H9 (cell line): ENCODE results near the gene RYR1. TPM values are rescaled to one million over a fixed set of nuclear protein-coding genes. Genes with fewer than 3 reads are reported as not detected.

Experiments
- DNase-seq: peaks from one replicate; pipeline ENCODE4 v3.0.0-alpha.2; 2017
- H2AFZ ChIP-seq: one replicate; pipeline ENCODE4 v1.6.1; 2013; ENCODE audit warnings: mild to moderate bottlenecking, low read length, control low read depth, moderate library complexity
- H2AK5ac ChIP-seq: 2 replicates; pipeline ENCODE4 v1.6.1; 2013; ENCODE audit warnings: low read length, control low read depth, mixed read lengths; ENCODE audit not compliant: insufficient read length
- H2BK120ac ChIP-seq: one replicate; pipeline ENCODE4 v1.6.1; 2013; ENCODE audit warnings: low read depth, mild to moderate bottlenecking, low read length, control low read depth, inconsistent platforms; ENCODE audit not compliant: poor library complexity, severe bottlenecking
- H2BK12ac ChIP-seq: 2 replicates; pipeline ENCODE4 v1.6.1; 2013; ENCODE audit warnings: low read length, control low read depth, mixed read lengths, low read depth; ENCODE audit not compliant: insufficient read length
- H2BK15ac ChIP-seq: 2 replicates; pipeline ENCODE4 v1.6.1; 2013; ENCODE audit warnings: low read depth, low read length, control low read depth
- H2BK20ac ChIP-seq: one replicate; pipeline ENCODE4 v1.6.1; 2013; ENCODE audit warnings: low read depth, mild to moderate bottlenecking, low read length, control low read depth, inconsistent platforms; ENCODE audit not compliant: poor library complexity, severe bottlenecking
- H2BK5ac ChIP-seq: 2 replicates; pipeline ENCODE4 v1.6.1; 2013; ENCODE audit warnings: low read length, control low read depth, mixed read lengths; ENCODE audit not compliant: insufficient read length
- H3K14ac ChIP-seq: 2 replicates; pipeline ENCODE4 v1.6.1; 2013; ENCODE audit warnings: low read length, control low read depth; ENCODE audit not compliant: insufficient read depth
- H3K18ac ChIP-seq: 2 replicates; pipeline ENCODE4 v1.6.1; 2013; ENCODE audit warnings: low read depth, mild to moderate bottlenecking, mixed read lengths, low read length, control low read depth; ENCODE audit not compliant: insufficient read length
- H3K23ac ChIP-seq: 2 replicates; pipeline ENCODE4 v1.6.1; 2013; ENCODE audit warnings: low read length, control low read depth, mixed read lengths, low read depth; ENCODE audit not compliant: insufficient read length
- H3K23me2 ChIP-seq: 2 replicates; pipeline ENCODE4 v1.6.1; 2013; ENCODE audit warnings: low read depth, mild to moderate bottlenecking, mixed read lengths, low read length, control low read depth; ENCODE audit not compliant: insufficient read length, poor library complexity, severe bottlenecking
- H3K27ac ChIP-seq: 2 replicates; pipeline ENCODE4 v1.5.1; 2013; ENCODE audit warnings: low read length, control low read depth, mixed read lengths, low read depth; ENCODE audit not compliant: insufficient read length
- H3K27me3 ChIP-seq: 2 replicates; pipeline ENCODE4 v1.6.1; 2013; ENCODE audit warnings: low read length, control low read depth, inconsistent platforms; ENCODE audit not compliant: insufficient read depth
- H3K4ac ChIP-seq: 2 replicates; pipeline ENCODE4 v1.6.1; 2013; ENCODE audit warnings: low read depth, mild to moderate bottlenecking, control low read depth, inconsistent platforms, low read length, moderate library complexity
- H3K4me1 ChIP-seq: 2 replicates; pipeline ENCODE4 v1.6.1; 2013; ENCODE audit warnings: low read length, control low read depth, inconsistent platforms; ENCODE audit not compliant: insufficient read depth
- H3K4me2 ChIP-seq: 2 replicates; pipeline ENCODE4 v1.6.1; 2013; ENCODE audit warnings: low read length, control low read depth, mixed read lengths; ENCODE audit not compliant: insufficient read length, insufficient read depth
- H3K56ac ChIP-seq: 2 replicates; pipeline ENCODE4 v1.6.1; 2013; ENCODE audit warnings: low read depth, mild to moderate bottlenecking, mixed read lengths, low read length, control low read depth; ENCODE audit not compliant: insufficient read length
- H3K79me1 ChIP-seq: 2 replicates; pipeline ENCODE4 v1.6.1; 2013; ENCODE audit warnings: low read depth, mild to moderate bottlenecking, moderate library complexity, low read length, control low read depth, inconsistent platforms; ENCODE audit not compliant: insufficient read depth, poor library complexity, severe bottlenecking
- H3K79me2 ChIP-seq: 2 replicates; pipeline ENCODE4 v1.6.1; 2013; ENCODE audit warnings: low read length, control low read depth, inconsistent platforms; ENCODE audit not compliant: insufficient read depth
- H3K9ac ChIP-seq: 2 replicates; pipeline ENCODE4 v1.6.1; 2013; ENCODE audit warnings: low read length, control low read depth, mixed read lengths; ENCODE audit not compliant: insufficient read length; ENCODE audit errors: extremely low read depth
- H3K9me3 ChIP-seq: one replicate; pipeline ENCODE4 v1.6.1; 2013; ENCODE audit warnings: low read depth, low read length, inconsistent platforms; ENCODE audit not compliant: control insufficient read depth
- H3T11ph ChIP-seq: one replicate; pipeline ENCODE4 v1.6.1; 2013; ENCODE audit warnings: mild to moderate bottlenecking, low read length, control low read depth, inconsistent platforms
- H4K20me1 ChIP-seq: one replicate; pipeline ENCODE4 v1.6.1; 2013; ENCODE audit not compliant: control insufficient read depth, insufficient read length, insufficient read depth
- H4K5ac ChIP-seq: 2 replicates; pipeline ENCODE4 v1.6.1; 2013; ENCODE audit warnings: low read depth, mild to moderate bottlenecking, mixed read lengths, low read length, control low read depth; ENCODE audit not compliant: insufficient read length
- H4K8ac ChIP-seq: replicated peaks from 2 replicates; pipeline ENCODE4 v1.6.1; 2013; ENCODE audit warnings: low read length, control low read depth, mixed read lengths, low read depth; ENCODE audit not compliant: insufficient read length
- H4K91ac ChIP-seq: 2 replicates; pipeline ENCODE4 v1.6.1; 2013; ENCODE audit warnings: low read depth, mild to moderate bottlenecking, moderate library complexity, mixed read lengths, low read length, control low read depth; ENCODE audit not compliant: insufficient read length
- H3K27ac Mint-ChIP-seq, 3 experiments: 2 replicates in 2 of 3; 3 replicates in 1 of 3; pipeline ENCODE4 v1.8.0; 2020 to 2021; ENCODE audit warnings: mixed read lengths in 3 of 3, mild to moderate bottlenecking in 1 of 3, moderate library complexity in 1 of 3
- H3K27me3 Mint-ChIP-seq: 2 replicates; pipeline ENCODE4 v1.8.0; 2021; ENCODE audit warnings: low read depth, mild to moderate bottlenecking, moderate library complexity, mixed read lengths
- H3K36me3 Mint-ChIP-seq, 3 experiments: 2 replicates in 2 of 3; 3 replicates in 1 of 3; pipeline ENCODE4 v1.8.0; 2020 to 2021; ENCODE audit warnings: low read depth in 3 of 3, mixed read lengths in 3 of 3; ENCODE audit not compliant: insufficient read depth in 1 of 3
- H3K4me1 Mint-ChIP-seq, 2 experiments: 2 replicates each; pipeline ENCODE4 v1.8.0; 2020; ENCODE audit warnings: mixed read lengths in 2 of 2
- H3K4me3 Mint-ChIP-seq, 2 experiments: 2 replicates in 1 of 2; 3 replicates in 1 of 2; pipeline ENCODE4 v1.8.0; 2020 to 2021; ENCODE audit warnings: mild to moderate bottlenecking in 2 of 2, mixed read lengths in 2 of 2, moderate library complexity in 1 of 2
- H3K9me3 Mint-ChIP-seq, 2 experiments: 2 replicates in 1 of 2; 3 replicates in 1 of 2; pipeline ENCODE4 v1.8.0; 2020; ENCODE audit warnings: mild to moderate bottlenecking in 2 of 2, mixed read lengths in 2 of 2, moderate library complexity in 1 of 2
- CTCF ChIP-seq: fragments of 200-600 bp; sonication (generic); conservative IDR thresholded peaks from 3 replicates; pipeline ENCODE4 v1.8.0; 2021; ENCODE audit warnings: antibody characterized with exemption, mild to moderate bottlenecking
- WGBS: extraction: QIAGEN DNeasy Blood & Tissue Kit; methylation state at CpG from one replicate; pipeline ENCODE4 v1.1.7; 2013; ENCODE audit warnings: missing lambda C conversion rate, low lambda C conversion rate, mixed read lengths; ENCODE audit not compliant: insufficient read length; ENCODE audit errors: extremely low coverage; 5-methylcytosine and 5-hydroxymethylcytosine counted together
- total RNA-seq: library from RNA; stranded (reverse); gene quantifications from 2 replicates; pipeline ENCODE4 v1.2.1, GENCODE V29; 2021

The RYR1 gene
- total RNA-seq, 1 experiment from 2014 or later, result 8.9 TPM

- H3K14ac ChIP-seq, result no peak overlapping the region
Measured at GRCh38 chr19:38624822-38625221, 191.3 kb downstream of the RYR1 start.

More at GRCh38 chr19:38624822-38625221, 191.3 kb downstream of the RYR1 start:
- Histone ChIP-seq H4K20me1 (no peaks in the 10 kb centered on the region), H4K8ac (no peak overlapping the region), H3K4ac (no peak overlapping the region), H3K23me2 (peaks cover under 1% of the 10 kb centered on the region), H2BK12ac (no peak overlapping the region), H3K9ac (no peak overlapping the region), H3K27me3 (no peaks in the 10 kb centered on the region), H3T11ph (no peak overlapping the region), H2AK5ac (no peak overlapping the region), H3K79me2 (no peaks in the 10 kb centered on the region), H2BK15ac (no peak overlapping the region), H3K9me3 (no peaks in the 10 kb centered on the region), H2BK20ac (no peak overlapping the region), H3K27ac (no peak overlapping the region), H3K4me2 (no peak overlapping the region), H3K23ac (no peak overlapping the region), H2BK120ac (no peak overlapping the region), H3K4me1 (no peaks in the 10 kb centered on the region; the same call in 1 of the 2 replicates), H3K56ac (no peak overlapping the region), H2BK5ac (no peak overlapping the region), H3K79me1 (no peaks in the 10 kb centered on the region), H2AFZ (no peak overlapping the region), H4K91ac (no peak overlapping the region), H4K5ac (no peak overlapping the region), H3K18ac (no peak overlapping the region)
- H3K4me1 Mint-ChIP-seq, result peaks cover 2 to 4% of the 10 kb centered on the region in 2 experiments
- peaks cover 53 to 88% (median 82%) of the 10 kb centered on the region in 3 experiments; a peak in 6 of 7 replicates for H3K36me3 Mint-ChIP-seq
- TF ChIP-seq CTCF, result no peak
- WGBS, result no CpG with 5 or more reads among the region's 3 CpGs
- no peaks in the 10 kb centered on the region for H3K27me3 Mint-ChIP-seq
- H3K27ac Mint-ChIP-seq, result no peak overlapping the region
- DNase-seq, result no peak
- no peaks in the 10 kb centered on the region for H3K9me3 Mint-ChIP-seq
- no peak overlapping the region for H3K4me3 Mint-ChIP-seq
